DOHH2 (cell line): ENCODE data around the gene GSAP.

Experiments used
- H3F3A ChIP-seq: fragments of 200-600 bp; sonication (generic), shearing (Covaris generic); 2 replicates; pipeline ENCODE4 v1.6.0; 2016; ENCODE audit warnings: antibody characterized with exemption, mild to moderate bottlenecking; ENCODE audit not compliant: control insufficient read depth, insufficient read depth
- H3K27ac ChIP-seq: fragments of 200-600 bp; sonication (generic); 2 replicates; pipeline ENCODE4 v1.5.1; 2014; ENCODE audit warnings: low read depth, mild to moderate bottlenecking, low read length, moderate library complexity
- H3K27me3 ChIP-seq: fragments of 200-600 bp; sonication (generic); 2 replicates; pipeline ENCODE4 v1.6.1; 2014; ENCODE audit warnings: mild to moderate bottlenecking, low read length, mixed read lengths; ENCODE audit not compliant: control insufficient read depth
- H3K36me3 ChIP-seq: fragments of 200-600 bp; sonication (generic); 2 replicates; pipeline ENCODE4 v1.6.1; 2014; ENCODE audit warnings: mild to moderate bottlenecking, low read length, moderate library complexity, mixed read lengths; ENCODE audit not compliant: control insufficient read depth
- H3K4me1 ChIP-seq: fragments of 200-600 bp; sonication (generic); 2 replicates; pipeline ENCODE4 v1.6.1; 2014; ENCODE audit warnings: mild to moderate bottlenecking, low read length, mixed read lengths; ENCODE audit not compliant: control insufficient read depth
- H3K4me2 ChIP-seq: fragments of 200-600 bp; sonication (generic); 2 replicates; pipeline ENCODE4 v1.6.0; 2014; ENCODE audit warnings: mild to moderate bottlenecking, low read length, moderate library complexity
- H3K4me3 ChIP-seq: fragments of 200-600 bp; sonication (generic); 2 replicates; pipeline ENCODE4 v1.5.1; 2014; ENCODE audit warnings: mild to moderate bottlenecking, low read length, mixed read lengths
- H3K79me2 ChIP-seq: fragments of 200-600 bp; sonication (generic); 2 replicates; pipeline ENCODE4 v1.6.1; 2014; ENCODE audit warnings: mild to moderate bottlenecking, low read length, mixed read lengths; ENCODE audit not compliant: control insufficient read depth
- H3K9me2 ChIP-seq: fragments of 200-600 bp; sonication (generic); replicated peaks from 2 replicates; pipeline ENCODE4 v1.6.1; 2014; ENCODE audit warnings: mild to moderate bottlenecking, low read length, mixed read lengths; ENCODE audit not compliant: control insufficient read depth
- H3K9me3 ChIP-seq: fragments of 200-600 bp; sonication (generic); 2 replicates; pipeline ENCODE4 v1.6.1; 2014; ENCODE audit warnings: antibody characterized with exemption, low read length, mixed read lengths; ENCODE audit not compliant: control insufficient read depth, insufficient read depth
- H4K20me1 ChIP-seq: fragments of 200-600 bp; sonication (generic); 2 replicates; pipeline ENCODE4 v1.6.0; 2014; ENCODE audit warnings: low read depth, mild to moderate bottlenecking, antibody characterized with exemption, low read length, moderate library complexity; ENCODE audit not compliant: control insufficient read depth, insufficient read depth
- EZH2phosphoT487 ChIP-seq: fragments of 200-600 bp; sonication (generic); IDR thresholded peaks from 2 replicates; pipeline ENCODE4 v1.6.1; 2017; ENCODE audit warnings: borderline replicate concordance, mild to moderate bottlenecking, antibody characterized with exemption, low read length, moderate library complexity, mixed read lengths
- TF ChIP-seq, protein P1 (sequence below): fragments of 200-600 bp; sonication (generic); IDR thresholded peaks from one replicate; pipeline ENCODE4 v1.5.1; 2014; ENCODE audit warnings: antibody characterized with exemption, mild to moderate bottlenecking, low read depth, low read length; ENCODE audit not compliant: poor library complexity, severe bottlenecking

Gene GSAP

DNA sequence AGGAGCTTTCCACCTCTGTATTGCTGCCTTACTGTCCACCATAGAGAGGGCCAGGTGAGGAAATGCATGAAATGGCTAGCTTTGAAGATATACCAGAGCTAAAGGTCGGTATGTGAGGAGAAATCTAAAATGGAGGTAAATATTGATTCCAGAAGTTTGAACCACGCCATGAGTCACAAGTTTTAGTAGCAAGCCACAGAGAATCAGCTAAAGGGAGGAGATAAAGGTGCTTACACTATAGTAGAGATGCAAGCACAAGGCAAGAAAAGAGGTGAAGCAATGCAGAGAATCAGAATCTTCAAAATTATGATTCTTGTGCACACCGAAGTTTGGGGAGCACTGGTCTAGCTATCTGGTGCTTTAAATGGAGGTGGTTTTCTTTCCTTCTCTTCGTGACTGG lies 3.0 kb upstream of the GSAP start:
- H3K36me3 ChIP-seq = no peaks in the 10 kb centered on the region
- peaks cover 60% of the 10 kb centered on the region for H3K27me3 ChIP-seq
- H3F3A ChIP-seq = no peaks in the 10 kb centered on the region
- H4K20me1 ChIP-seq = no peaks in the 10 kb centered on the region
- TF ChIP-seq, protein P1, sequence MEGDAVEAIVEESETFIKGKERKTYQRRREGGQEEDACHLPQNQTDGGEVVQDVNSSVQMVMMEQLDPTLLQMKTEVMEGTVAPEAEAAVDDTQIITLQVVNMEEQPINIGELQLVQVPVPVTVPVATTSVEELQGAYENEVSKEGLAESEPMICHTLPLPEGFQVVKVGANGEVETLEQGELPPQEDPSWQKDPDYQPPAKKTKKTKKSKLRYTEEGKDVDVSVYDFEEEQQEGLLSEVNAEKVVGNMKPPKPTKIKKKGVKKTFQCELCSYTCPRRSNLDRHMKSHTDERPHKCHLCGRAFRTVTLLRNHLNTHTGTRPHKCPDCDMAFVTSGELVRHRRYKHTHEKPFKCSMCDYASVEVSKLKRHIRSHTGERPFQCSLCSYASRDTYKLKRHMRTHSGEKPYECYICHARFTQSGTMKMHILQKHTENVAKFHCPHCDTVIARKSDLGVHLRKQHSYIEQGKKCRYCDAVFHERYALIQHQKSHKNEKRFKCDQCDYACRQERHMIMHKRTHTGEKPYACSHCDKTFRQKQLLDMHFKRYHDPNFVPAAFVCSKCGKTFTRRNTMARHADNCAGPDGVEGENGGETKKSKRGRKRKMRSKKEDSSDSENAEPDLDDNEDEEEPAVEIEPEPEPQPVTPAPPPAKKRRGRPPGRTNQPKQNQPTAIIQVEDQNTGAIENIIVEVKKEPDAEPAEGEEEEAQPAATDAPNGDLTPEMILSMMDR = no peak
- no peak for TF ChIP-seq EZH2phosphoT487
- no peaks in the 10 kb centered on the region for H3K9me3 ChIP-seq
- no peak overlapping the region for H3K4me3 ChIP-seq
- no peak overlapping the region for H3K27ac ChIP-seq
- H3K79me2 ChIP-seq = no peaks in the 10 kb centered on the region
- no peak overlapping the region for H3K4me2 ChIP-seq
- peaks cover 16% of the 10 kb centered on the region for H3K4me1 ChIP-seq
- no peaks in the 10 kb centered on the region for H3K9me2 ChIP-seq

DNA sequence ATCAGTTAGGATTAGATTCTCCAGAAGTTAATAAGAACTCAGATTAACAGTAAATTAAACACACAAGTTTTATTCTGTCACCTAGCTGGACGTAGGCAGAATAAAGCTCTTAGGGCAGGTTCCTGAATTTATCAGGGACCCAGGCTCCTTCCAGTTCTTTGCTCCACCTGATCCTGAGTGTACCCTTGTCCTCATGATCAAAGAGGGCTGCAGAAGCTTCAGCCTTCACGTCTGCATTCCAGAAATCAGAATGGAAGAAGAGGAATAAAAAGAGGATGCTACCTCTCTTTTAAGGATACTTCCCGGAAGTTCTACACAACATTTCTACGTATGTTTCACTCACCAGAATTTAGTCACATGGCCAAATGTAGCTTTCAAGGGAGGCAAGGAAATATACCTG lies 1.7 kb upstream of the GSAP start:
- Histone ChIP-seq H3K27ac (no peak overlapping the region), H3K4me3 (no peak overlapping the region), H3K4me2 (no peak overlapping the region), H3K9me3 (no peaks in the 10 kb centered on the region), H3K4me1 (peaks cover 16% of the 10 kb centered on the region), H3K79me2 (no peaks in the 10 kb centered on the region), H3K27me3 (peaks cover 70% of the 10 kb centered on the region), H4K20me1 (no peaks in the 10 kb centered on the region), H3F3A (no peaks in the 10 kb centered on the region), H3K36me3 (no peaks in the 10 kb centered on the region), H3K9me2 (no peaks in the 10 kb centered on the region)
- TF ChIP-seq, protein P1 = no peak

DNA sequence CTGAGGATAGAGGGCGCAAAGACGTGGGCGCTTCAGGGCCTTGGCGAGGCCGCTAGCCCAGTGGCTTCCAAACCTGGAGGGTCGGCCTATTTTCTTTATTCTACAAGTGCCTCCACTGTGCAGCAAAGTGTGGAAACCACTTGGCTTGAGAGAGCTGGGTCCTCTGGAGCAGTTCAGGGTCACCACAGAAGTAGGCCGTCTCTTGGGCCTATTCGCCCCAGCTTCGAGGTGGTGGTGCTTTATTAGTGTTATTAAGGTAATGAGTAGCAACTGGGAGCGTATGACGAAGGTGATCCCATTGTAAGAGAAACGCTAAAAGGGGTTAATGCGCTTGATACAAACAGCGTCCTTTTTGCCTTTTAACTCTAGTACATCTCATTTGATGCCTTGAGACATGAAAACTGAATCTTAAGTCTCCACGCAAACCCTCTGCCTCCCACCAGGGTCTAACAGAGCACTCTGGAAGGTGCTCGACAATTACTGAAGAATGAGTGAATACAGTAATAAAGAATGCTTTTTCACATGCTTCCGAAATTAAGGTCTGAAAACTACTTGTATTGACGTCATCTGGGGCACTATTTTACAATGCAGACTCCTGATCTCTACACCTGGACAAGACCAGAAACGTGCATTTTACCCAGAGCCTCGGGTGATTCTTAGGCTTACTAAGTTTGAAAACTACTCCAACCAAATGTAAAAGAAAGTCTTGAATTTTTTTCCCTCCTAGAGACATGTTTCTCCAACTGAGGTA lies 647 bp upstream of the GSAP start:
- no peaks in the 10 kb centered on the region for H3K79me2 ChIP-seq
- no peaks in the 10 kb centered on the region for H3F3A ChIP-seq
- no peaks in the 10 kb centered on the region for H3K9me2 ChIP-seq
- no peaks in the 10 kb centered on the region for H3K36me3 ChIP-seq
- H3K4me3 ChIP-seq = peak overlapping the region; percentile 57
- no peak overlapping the region for H3K27ac ChIP-seq
- H3K9me3 ChIP-seq = no peaks in the 10 kb centered on the region
- H4K20me1 ChIP-seq = no peaks in the 10 kb centered on the region
- H3K27me3 ChIP-seq = peaks cover 72% of the 10 kb centered on the region
- peaks cover 16% of the 10 kb centered on the region for H3K4me1 ChIP-seq
- TF ChIP-seq, protein P1 = no peak
- 0 out of 2 replicates have a peak, but pooled peaks have one; percentile 52 for TF ChIP-seq EZH2phosphoT487
- peak overlapping the region; percentile 68 for H3K4me2 ChIP-seq
